HG03103 (cell line): Measurements from ENCODE around the gene TBPL1.
"Not testable (repeated sequence)": the region's sequence is repeated elsewhere in the genome, so short reads cannot be mapped to it uniquely, and the experiment has no call there.

Source experiments
- ATAC-seq: cut with Tn5 transposase; IDR thresholded peaks from one replicate; pipeline ENCODE4 v1.9.1; 2021; ENCODE audit warnings: low read depth; ENCODE audit not compliant: unreplicated experiment

TBPL1 gene

GRCh38 chr6:133952815-133953633, at the start of gene TBPL1:
TSS of gene TBPL1 (plus strand) at chr6:133953224. CDS start at chr6:133980126, 26,902 bp downstream.
- ATAC-seq: peak; percentile 82

- no peak for ATAC-seq
Measured at GRCh38 chr6:133903855-133904254, 49.2 kb upstream of the TBPL1 start.

GRCh38 chr6:133906050-133906449, 47.0 kb upstream of the TBPL1 start:
- no peak for ATAC-seq

GRCh38 chr6:133916650-133917151, 36.3 kb upstream of the TBPL1 start:
- peak; percentile 67 for ATAC-seq

- ATAC-seq: no peak
Measured at GRCh38 chr6:133917781-133918180, 35.2 kb upstream of the TBPL1 start.

- no peak for ATAC-seq
Measured at GRCh38 chr6:133918208-133918930, 34.7 kb upstream of the TBPL1 start.

- no peak for ATAC-seq
Measured at GRCh38 chr6:133919362-133919761, 33.7 kb upstream of the TBPL1 start.

- ATAC-seq: peak; percentile 59
Measured at GRCh38 chr6:133921249-133921859, 31.7 kb upstream of the TBPL1 start.

GRCh38 chr6:133923938-133924593, 29.0 kb upstream of the TBPL1 start:
- ATAC-seq: peak; percentile 78

GRCh38 chr6:133931221-133931620, 21.8 kb upstream of the TBPL1 start:
- ATAC-seq: not testable (repeated sequence)

GRCh38 chr6:133936352-133936751, 16.7 kb upstream of the TBPL1 start:
- ATAC-seq: not testable (repeated sequence)

- no peak for ATAC-seq
Measured at GRCh38 chr6:133937909-133938308, 15.1 kb upstream of the TBPL1 start.

- no peak for ATAC-seq
Measured at GRCh38 chr6:133938533-133938932, 14.5 kb upstream of the TBPL1 start.

GRCh38 chr6:133939778-133940667, 13.0 kb upstream of the TBPL1 start:
- no peak for ATAC-seq

GRCh38 chr6:133945158-133945557, 7.9 kb upstream of the TBPL1 start:
- no peak for ATAC-seq

GRCh38 chr6:133947302-133947900, 5.6 kb upstream of the TBPL1 start:
- no peak for ATAC-seq

GRCh38 chr6:133948472-133948871, 4.6 kb upstream of the TBPL1 start:
- no peak for ATAC-seq

GRCh38 chr6:133951227-133951626, 1.8 kb upstream of the TBPL1 start:
- ATAC-seq: no peak
